ENCODE measurements around the gene CYBRD1.

The CYBRD1 gene

DNA sequence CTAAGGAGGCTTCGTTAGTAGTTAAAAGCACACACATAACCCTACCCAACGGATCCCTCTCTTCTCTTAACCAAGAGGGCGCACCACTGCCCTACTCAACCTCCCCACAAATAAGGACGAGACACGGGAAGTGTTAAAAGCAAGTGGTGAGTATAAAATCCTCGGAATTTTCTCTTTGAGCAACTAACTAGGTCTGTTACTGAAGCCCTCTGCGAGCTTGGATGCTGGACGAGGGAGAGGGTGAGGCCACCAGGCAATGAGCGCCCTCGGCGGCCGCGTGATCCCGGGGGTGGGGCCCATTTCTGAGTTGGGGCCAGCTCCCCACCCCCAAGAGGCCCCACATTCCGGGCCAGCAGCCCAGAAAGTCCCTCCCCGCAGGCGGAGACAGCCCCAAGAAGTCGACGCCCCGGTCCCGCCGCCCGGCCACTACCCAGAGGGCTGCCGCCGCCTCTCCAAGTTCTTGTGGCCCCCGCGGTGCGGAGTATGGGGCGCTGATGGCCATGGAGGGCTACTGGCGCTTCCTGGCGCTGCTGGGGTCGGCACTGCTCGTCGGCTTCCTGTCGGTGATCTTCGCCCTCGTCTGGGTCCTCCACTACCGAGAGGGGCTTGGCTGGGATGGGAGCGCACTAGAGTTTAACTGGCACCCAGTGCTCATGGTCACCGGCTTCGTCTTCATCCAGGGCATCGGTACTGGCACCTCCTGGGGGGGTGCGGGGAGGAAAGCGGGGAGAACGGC lies at the start of gene CYBRD1:
Gene CYBRD1, plus strand, starts transcription at position 423 of the 736 bp plus-strand sequence. Its CDS starts 72 bp downstream, at position 495.
- peak within 1 kb of the TSS; percentile 61 for H3K4me3 ChIP-seq
- no peaks in the 10 kb centered on the region for H3K36me3 ChIP-seq
- H3K9me3 ChIP-seq, result peaks cover 16% of the 10 kb centered on the region; the same call in 1 of the 2 replicates
- no peaks in the 10 kb centered on the region; the same call in 1 of the 2 replicates for H4K20me1 ChIP-seq
- H3K9ac ChIP-seq, result no peak within 1 kb of the TSS
- H3K4me2 ChIP-seq, result peak within 1 kb of the TSS; percentile 70
- TF ChIP-seq Cebpa-rat (IDR thresholded peaks at IDR 0.05), result no peak
- H3K27ac ChIP-seq, result no peak within 1 kb of the TSS
- peaks cover 7% of the 10 kb centered on the region; the same call in 1 of the 2 replicates for H3K4me1 ChIP-seq
- peaks cover 59% of the 10 kb centered on the region for H3K27me3 ChIP-seq

GRCh38 chr2:171475979-171476378 lies 46.3 kb upstream of the CYBRD1 start:
- no peak for TF ChIP-seq Cebpa-rat (IDR thresholded peaks at IDR 0.05)
- no peak overlapping the region for H3K4me3 ChIP-seq
- no peak overlapping the region for H3K4me2 ChIP-seq
- H3K4me1 ChIP-seq, result no peaks in the 10 kb centered on the region
- H3K27ac ChIP-seq, result no peak overlapping the region
- no peaks in the 10 kb centered on the region for H3K9me3 ChIP-seq
- H3K27me3 ChIP-seq, result no peaks in the 10 kb centered on the region
- H3K36me3 ChIP-seq, result peaks cover 62% of the 10 kb centered on the region
- no peaks in the 10 kb centered on the region for H4K20me1 ChIP-seq
- H3K9ac ChIP-seq, result no peak overlapping the region

GRCh38 chr2:171478345-171478744 lies 43.9 kb upstream of the CYBRD1 start:
- Histone ChIP-seq H4K20me1 (no peaks in the 10 kb centered on the region), H3K27me3 (no peaks in the 10 kb centered on the region), H3K9me3 (no peaks in the 10 kb centered on the region), H3K4me2 (no peak overlapping the region), H3K9ac (no peak overlapping the region), H3K36me3 (peaks cover 68% of the 10 kb centered on the region), H3K4me1 (no peaks in the 10 kb centered on the region), H3K4me3 (no peak overlapping the region), H3K27ac (no peak overlapping the region)
- no peak for TF ChIP-seq Cebpa-rat (IDR thresholded peaks at IDR 0.05)

DNA sequence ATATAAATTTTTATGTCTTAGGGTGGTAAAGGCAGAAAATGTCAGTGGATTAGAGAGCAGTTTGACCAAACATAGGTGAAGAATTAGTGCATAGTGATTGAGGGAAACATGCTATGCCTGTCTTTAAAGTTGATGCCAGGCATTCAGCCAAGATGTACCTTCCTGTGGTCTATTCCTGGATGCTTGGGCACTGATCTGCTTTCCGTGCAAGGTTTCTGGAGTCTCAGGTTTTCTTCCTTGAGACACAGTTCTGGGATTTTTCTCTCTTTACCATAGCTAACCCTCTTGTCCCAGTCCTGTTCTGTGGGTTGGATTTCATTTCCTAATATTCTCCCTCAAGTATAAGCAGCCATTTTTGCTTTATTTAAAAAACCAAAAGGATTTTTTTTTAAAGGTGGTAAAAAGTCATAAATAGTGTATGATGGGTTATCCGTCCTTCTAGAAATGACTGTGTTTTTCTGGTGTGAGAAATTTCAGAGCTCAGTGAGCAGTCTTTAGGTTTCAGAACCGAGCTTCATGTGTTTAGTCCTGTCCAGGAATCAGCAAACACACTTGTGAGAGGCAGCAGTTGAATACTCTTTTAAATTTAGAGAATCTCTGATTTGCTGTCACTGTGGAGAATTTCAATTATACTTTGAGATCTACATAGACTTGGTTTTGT lies 43.0 kb upstream of the CYBRD1 start:
- no peaks in the 10 kb centered on the region for H4K20me1 ChIP-seq
- no peak overlapping the region for H3K9ac ChIP-seq
- no peaks in the 10 kb centered on the region for H3K4me1 ChIP-seq
- TF ChIP-seq Cebpa-rat (IDR thresholded peaks at IDR 0.05), result no peak
- no peak overlapping the region for H3K27ac ChIP-seq
- H3K4me2 ChIP-seq, result no peak overlapping the region
- H3K9me3 ChIP-seq, result no peaks in the 10 kb centered on the region
- H3K4me3 ChIP-seq, result no peak overlapping the region
- H3K27me3 ChIP-seq, result no peaks in the 10 kb centered on the region
- H3K36me3 ChIP-seq, result peaks cover 60% of the 10 kb centered on the region

DNA sequence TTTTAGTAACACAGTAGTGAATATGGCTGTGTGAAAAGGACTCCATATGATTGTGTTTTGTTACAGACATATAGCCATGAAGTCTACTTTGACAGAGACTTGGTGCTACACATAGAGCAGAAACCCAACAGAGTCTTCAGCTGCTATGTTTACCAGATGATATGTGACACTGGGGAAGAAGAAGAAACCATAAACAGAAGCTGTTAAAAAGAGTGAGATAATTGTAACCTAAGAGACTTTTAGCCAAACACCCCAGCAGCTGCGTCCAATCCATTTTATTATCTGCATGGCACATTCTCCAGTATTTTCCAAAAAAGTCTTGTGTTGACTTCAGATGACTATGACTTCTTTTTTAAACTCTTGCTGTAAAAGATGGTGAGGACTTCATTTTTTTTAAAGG lies 41.4 kb upstream of the CYBRD1 start:
- H4K20me1 ChIP-seq, result no peaks in the 10 kb centered on the region
- no peaks in the 10 kb centered on the region for H3K27me3 ChIP-seq
- no peaks in the 10 kb centered on the region for H3K4me1 ChIP-seq
- H3K9ac ChIP-seq, result no peak overlapping the region
- H3K9me3 ChIP-seq, result no peaks in the 10 kb centered on the region
- no peak overlapping the region for H3K27ac ChIP-seq
- H3K36me3 ChIP-seq, result peaks cover 47% of the 10 kb centered on the region
- no peak overlapping the region for H3K4me2 ChIP-seq
- TF ChIP-seq Cebpa-rat (IDR thresholded peaks at IDR 0.05), result no peak
- no peak overlapping the region for H3K4me3 ChIP-seq

GRCh38 chr2:171482308-171482707 lies 40.0 kb upstream of the CYBRD1 start:
- TF ChIP-seq Cebpa-rat (IDR thresholded peaks at IDR 0.05), result no peak
- Histone ChIP-seq H3K27me3 (no peaks in the 10 kb centered on the region), H3K36me3 (peaks cover 43% of the 10 kb centered on the region), H4K20me1 (no peaks in the 10 kb centered on the region), H3K9ac (no peak overlapping the region), H3K4me2 (no peak overlapping the region), H3K4me1 (no peaks in the 10 kb centered on the region), H3K9me3 (no peaks in the 10 kb centered on the region), H3K27ac (no peak overlapping the region), H3K4me3 (no peak overlapping the region)

GRCh38 chr2:171482877-171483276 lies 39.4 kb upstream of the CYBRD1 start:
- H3K27me3 ChIP-seq, result no peaks in the 10 kb centered on the region
- no peaks in the 10 kb centered on the region for H3K9me3 ChIP-seq
- H3K9ac ChIP-seq, result no peak overlapping the region
- H3K4me1 ChIP-seq, result no peaks in the 10 kb centered on the region
- H3K27ac ChIP-seq, result no peak overlapping the region
- no peak overlapping the region for H3K4me3 ChIP-seq
- H4K20me1 ChIP-seq, result no peaks in the 10 kb centered on the region
- H3K4me2 ChIP-seq, result no peak overlapping the region
- peaks cover 42% of the 10 kb centered on the region for H3K36me3 ChIP-seq
- no peak for TF ChIP-seq Cebpa-rat (IDR thresholded peaks at IDR 0.05)

DNA sequence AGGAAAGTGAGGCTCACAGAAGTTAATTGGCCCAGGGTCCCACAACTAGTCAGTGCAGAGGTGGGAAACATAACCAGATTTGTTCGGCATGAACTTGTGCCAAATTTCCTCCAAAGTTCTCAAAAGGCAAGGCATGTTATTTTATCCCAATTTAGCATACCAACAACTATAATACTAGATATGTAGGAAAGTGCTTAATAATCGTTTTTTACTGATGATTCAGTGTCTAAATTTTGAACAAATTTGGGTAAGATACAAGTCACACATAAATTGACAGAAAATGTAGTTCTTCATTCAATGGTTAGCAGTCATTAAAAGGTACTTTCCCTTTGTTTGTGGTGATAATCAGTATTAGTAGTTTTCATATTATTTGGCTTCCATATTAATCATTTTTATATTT lies 38.5 kb upstream of the CYBRD1 start:
- no peak overlapping the region for H3K4me2 ChIP-seq
- no peak overlapping the region for H3K4me3 ChIP-seq
- H3K27me3 ChIP-seq, result no peaks in the 10 kb centered on the region
- H3K4me1 ChIP-seq, result no peaks in the 10 kb centered on the region
- peaks cover 40% of the 10 kb centered on the region for H3K36me3 ChIP-seq
- H4K20me1 ChIP-seq, result no peaks in the 10 kb centered on the region
- no peak for TF ChIP-seq Cebpa-rat (IDR thresholded peaks at IDR 0.05)
- H3K27ac ChIP-seq, result no peak overlapping the region
- H3K9me3 ChIP-seq, result peaks cover 4% of the 10 kb centered on the region; the same call in 1 of the 2 replicates
- no peak overlapping the region for H3K9ac ChIP-seq

GRCh38 chr2:171485116-171485515 lies 37.2 kb upstream of the CYBRD1 start:
- Histone ChIP-seq H3K4me3 (no peak overlapping the region), H3K4me2 (no peak overlapping the region), H3K27ac (no peak overlapping the region), H3K27me3 (no peaks in the 10 kb centered on the region), H3K36me3 (peaks cover 37% of the 10 kb centered on the region), H4K20me1 (no peaks in the 10 kb centered on the region), H3K9ac (no peak overlapping the region), H3K4me1 (no peaks in the 10 kb centered on the region), H3K9me3 (peaks cover 13% of the 10 kb centered on the region; the same call in 1 of the 2 replicates)
- no peak for TF ChIP-seq Cebpa-rat (IDR thresholded peaks at IDR 0.05)

GRCh38 chr2:171487201-171487600 lies 35.1 kb upstream of the CYBRD1 start:
- H3K36me3 ChIP-seq, result peaks cover 16% of the 10 kb centered on the region
- H3K4me1 ChIP-seq, result no peaks in the 10 kb centered on the region
- no peak for TF ChIP-seq Cebpa-rat (IDR thresholded peaks at IDR 0.05)

More at GRCh38 chr2:171487201-171487600, 35.1 kb upstream of the CYBRD1 start:
- H3K4me2 ChIP-seq, result no peak overlapping the region
- no peaks in the 10 kb centered on the region for H3K27me3 ChIP-seq
- peaks cover 13% of the 10 kb centered on the region; the same call in 1 of the 2 replicates for H3K9me3 ChIP-seq
- H4K20me1 ChIP-seq, result no peaks in the 10 kb centered on the region
- H3K27ac ChIP-seq, result no peak overlapping the region
- H3K9ac ChIP-seq, result no peak overlapping the region
- no peak overlapping the region for H3K4me3 ChIP-seq
